ENCODE results near the gene PLA2G4D.

The PLA2G4D gene

GRCh38 chr15:42021593-42021992 is 72.8 kb downstream of the PLA2G4D start:
- Mint-ChIP-seq H3K36me3 (ENCODE audit: low read depth) (no peaks in the 10 kb centered on the region), H3K27me3 (peaks cover 4% of the 10 kb centered on the region), H3K27ac (no peak overlapping the region), H3K4me1 (ENCODE audit: low read depth) (no peaks in the 10 kb centered on the region), H3K9me3 (no peaks in the 10 kb centered on the region), H3K4me3 (no peak overlapping the region)

GRCh38 chr15:42020713-42021273 is 73.6 kb downstream of the PLA2G4D start, which contains the start of gene PLA2G4E:
PLA2G4E (minus strand) TSS chr15:42021042; CDS start chr15:42021030, 12 bp downstream.
- Mint-ChIP-seq H3K4me1 (ENCODE audit: low read depth) (no peaks in the 10 kb centered on the region), H3K4me3 (no peak within 1 kb of the TSS), H3K9me3 (no peaks in the 10 kb centered on the region), H3K27ac (no peak within 1 kb of the TSS), H3K27me3 (peaks cover 4% of the 10 kb centered on the region), H3K36me3 (ENCODE audit: low read depth) (no peaks in the 10 kb centered on the region)

DNA sequence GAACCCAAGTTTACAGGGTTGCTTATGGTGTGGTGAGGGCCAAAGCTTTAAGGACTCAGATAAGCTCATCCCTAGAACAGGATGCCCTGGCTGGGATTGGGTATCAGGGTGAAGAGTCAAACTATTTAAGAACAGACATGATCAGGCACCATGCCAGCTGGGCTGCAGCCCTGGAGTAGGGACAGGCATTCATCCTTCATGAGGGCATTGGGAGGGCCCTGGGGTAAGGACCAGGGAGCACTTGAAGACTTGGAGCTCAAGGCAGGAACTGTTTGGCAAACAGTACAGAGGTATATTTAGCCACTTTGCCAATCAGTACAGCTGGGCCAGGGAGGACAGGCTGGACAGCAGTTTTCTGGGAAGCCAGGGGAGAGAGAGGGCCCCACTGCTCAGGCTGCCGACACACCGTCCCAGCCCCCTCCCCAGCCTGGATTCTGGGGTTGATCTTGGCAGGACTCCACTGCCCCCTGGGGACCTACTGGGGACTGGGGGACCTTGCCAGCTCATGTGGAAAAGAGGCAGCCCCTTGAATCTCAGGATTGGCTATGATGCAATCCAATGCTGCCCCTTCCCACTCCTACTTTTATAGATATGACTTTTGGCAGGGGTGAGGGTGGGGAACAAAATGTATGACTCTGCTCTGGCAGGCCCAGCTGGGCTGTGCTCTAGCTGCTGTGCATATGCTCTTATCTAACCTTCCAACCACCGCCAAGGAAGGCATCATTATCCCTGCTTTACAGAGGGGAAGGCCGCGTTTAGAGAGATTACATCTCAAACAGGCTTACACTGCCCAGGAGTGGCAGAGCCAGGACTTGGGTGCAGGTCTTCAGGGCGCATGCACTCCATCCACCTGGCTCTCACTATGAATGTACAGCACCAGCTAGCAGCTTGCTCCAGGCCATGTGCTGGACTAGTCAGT is 75.8 kb downstream of the PLA2G4D start:
- H3K4me1 Mint-ChIP-seq (ENCODE audit: low read depth) = no peaks in the 10 kb centered on the region
- H3K4me3 Mint-ChIP-seq = no peak overlapping the region
- no peaks in the 10 kb centered on the region for H3K9me3 Mint-ChIP-seq
- H3K27ac Mint-ChIP-seq = no peak overlapping the region
- H3K36me3 Mint-ChIP-seq (ENCODE audit: low read depth) = no peaks in the 10 kb centered on the region
- H3K27me3 Mint-ChIP-seq = peaks cover 4% of the 10 kb centered on the region

All from stimulated activated naive CD8-positive, alpha-beta T cell treated with anti-CD3 and anti-CD28 coated beads, Interleukin-15, Interleukin-2, amounts not matched to agents 100 ng/mL and 50 ng/mL, for 24 hours (primary cell).